Panc1 (cell line): ENCODE data around the gene AMN.

ENCODE experiments used
- CTCF ChIP-seq: fragments of 450-650 bp; IDR thresholded peaks from 2 replicates; pipeline ENCODE4 v1.5.1; 2017; ENCODE audit warnings: mild to moderate bottlenecking
- REST ChIP-seq, 2 experiments: IDR thresholded peaks; 2 replicates each; pipeline ENCODE4 v1.6.1; 2011 to 2012; ENCODE audit warnings: low read depth in 2 of 2, control low read depth in 1 of 2, low read length in 1 of 2, mild to moderate bottlenecking in 1 of 2, moderate library complexity in 1 of 2; ENCODE audit not compliant: insufficient read depth in 1 of 2
- SIN3A ChIP-seq: IDR thresholded peaks from 2 replicates; pipeline ENCODE4 v1.6.1; 2012; ENCODE audit warnings: low read depth, mild to moderate bottlenecking, low read length, moderate library complexity, borderline replicate concordance; ENCODE audit not compliant: insufficient read depth
- TCF7L2 ChIP-seq: IDR thresholded peaks from 2 replicates; pipeline ENCODE4 v1.6.1; 2011; ENCODE audit warnings: mild to moderate bottlenecking, low read depth, low read length, inconsistent platforms

GRCh38 chr14:102906616-102907302, 15.7 kb upstream of the AMN start:
- TF ChIP-seq CTCF (no peak), TCF7L2 (no peak), REST (IDR thresholded peaks at IDR 0.05; ENCODE audit: insufficient read depth in 1 of 2, low read depth in 2 of 2, low read length in 1 of 2) (no peak), SIN3A (no peak)
